H1 (cell line): ENCODE measurements around the gene NAA20.

Source experiments
- POLR2A ChIP-seq, 2 experiments: IDR thresholded peaks; 1 replicate in 1 of 2; 2 replicates in 1 of 2; pipeline ENCODE4 v1.6.1; 2011; ENCODE audit warnings: low read depth in 2 of 2, low read length in 2 of 2, mild to moderate bottlenecking in 2 of 2; ENCODE audit errors: control extremely low read depth in 1 of 2
- POLR2AphosphoS5 ChIP-seq: IDR thresholded peaks from 2 replicates; pipeline ENCODE4 v1.6.1; 2011; ENCODE audit warnings: low read depth, low read length
- RAD21 ChIP-seq, 2 experiments: IDR thresholded peaks in 1 of 2; conservative IDR thresholded peaks in 1 of 2; 2 replicates each; pipeline ENCODE4 v1.6.1; 2011; ENCODE audit warnings: low read depth in 2 of 2, low read length in 2 of 2, improper control_type of control experiment in 1 of 2, inconsistent platforms in 1 of 2, mild to moderate bottlenecking in 1 of 2, moderate library complexity in 1 of 2
- SP1 ChIP-seq: IDR thresholded peaks from 2 replicates; pipeline ENCODE4 v1.6.1; 2011; ENCODE audit warnings: low read depth, low read length
- TBP ChIP-seq: IDR thresholded peaks from 2 replicates; pipeline ENCODE4 v1.6.1; 2011; ENCODE audit warnings: low read depth, low read length, improper control_type of control experiment

DNA sequence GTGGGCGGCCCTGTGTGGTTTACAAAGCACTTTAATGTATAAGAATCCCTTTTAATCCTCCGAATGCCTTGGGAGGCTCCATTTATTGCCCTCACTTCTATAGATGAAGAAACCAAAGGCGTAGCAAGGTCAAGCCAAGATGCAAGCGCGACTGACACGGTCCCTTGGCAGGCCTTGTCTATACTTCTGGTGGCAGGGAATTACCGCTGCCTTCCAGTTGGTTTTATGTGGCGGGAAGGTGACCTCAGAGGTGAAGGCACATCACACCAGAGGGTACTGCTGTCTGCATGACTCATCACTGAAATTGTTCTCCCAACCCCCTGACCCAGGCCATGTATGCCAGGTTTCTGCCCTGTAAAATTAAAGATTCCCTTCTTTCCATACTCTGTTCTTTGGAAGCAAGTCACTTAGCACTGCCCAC is 36.1 kb upstream of the NAA20 start:
- TF ChIP-seq POLR2A (IDR thresholded peaks at IDR 0.05; ENCODE audit: control extremely low read depth in 1 of 2, low read depth in 2 of 2, low read length in 2 of 2) (no peak), SP1 (no peak), POLR2AphosphoS5 (no peak), RAD21 (IDR thresholded peaks at IDR 0.05 in 1 of 2, conservative IDR thresholded peaks at IDR 0.05 in 1 of 2; ENCODE audit: low read depth in 2 of 2, low read length in 2 of 2) (no peak), TBP (no peak)
